ENCODE measurements around the gene NLRX1. TPM values are rescaled to one million over a fixed set of nuclear protein-coding genes. Genes with fewer than 3 reads are reported as not detected.

NLRX1 gene
- total and polyA plus RNA-seq, 3 experiments from 2014 or later = 11.3 to 16.7 (median 16.1) TPM

GRCh38 chr11:119148720-119149017 lies 19.9 kb upstream of the NLRX1 start:
- H3K9me3 ChIP-seq (ENCODE audit: low read length) = no peaks in the 10 kb centered on the region
- CTCF ChIA-PET = interaction anchor here (1.0 to 1.5 kb wide), 2 partner anchors 9 to 21 kb away, joined by 3 to 5 read pairs; no protein-coding TSS in a partner anchor
- no peaks in the 10 kb centered on the region for H3K36me3 ChIP-seq (ENCODE audit: insufficient read depth, low read length)
- H3K4me1 ChIP-seq (ENCODE audit: insufficient read depth, low read length) = peaks cover 6% of the 10 kb centered on the region
- Mint-ChIP-seq H3K9me3 (no peaks in the 10 kb centered on the region), H3K4me1 (peaks cover 9 to 20% (median 13%) of the 10 kb centered on the region in 3 donors), H3K27ac (peak overlapping the region in 2 of 8 donors; percentile 17 to 43), H3K36me3 (no peaks in the 10 kb centered on the region), H3K4me3 (peak overlapping the region; percentile 11 to 90 (median 76)), H3K27me3 (peaks cover 32 to 53% of the 10 kb centered on the region in 2 donors)
- peaks cover 27% of the 10 kb centered on the region for H3K27me3 ChIP-seq (ENCODE audit: insufficient read depth, low read length, poor library complexity, severe bottlenecking)
- peak overlapping the region; percentile 46 for H3K4me3 ChIP-seq (ENCODE audit: low read length)
- POLR2A ChIA-PET = interaction anchor here (0.6 kb wide), 1 partner anchor 52 kb away, joined by 3 read pairs; no protein-coding TSS in a partner anchor
- no peak overlapping the region for H3K27ac ChIP-seq (ENCODE audit: low read depth, low read length)
- DNase-seq = no peak

- H3K27ac ChIP-seq (ENCODE audit: low read depth, low read length) = no peak within 1 kb of the TSS
- H3K4me3 ChIP-seq (ENCODE audit: low read length) = peak within 1 kb of the TSS; percentile 46
- no peaks in the 10 kb centered on the region for H3K9me3 ChIP-seq (ENCODE audit: low read length)
- Mint-ChIP-seq H3K36me3 (no peaks in the 10 kb centered on the region), H3K27me3 (peaks cover 30 to 55% of the 10 kb centered on the region in 2 donors), H3K4me3 (peak within 1 kb of the TSS; percentile 14 to 90 (median 76)), H3K27ac (peak within 1 kb of the TSS in 3 of 8 donors; percentile 0 to 43 (median 17)), H3K9me3 (no peaks in the 10 kb centered on the region), H3K4me1 (peaks cover 9 to 20% (median 13%) of the 10 kb centered on the region in 3 donors)
- H3K4me1 ChIP-seq (ENCODE audit: insufficient read depth, low read length) = peaks cover 6% of the 10 kb centered on the region
- peaks cover 25% of the 10 kb centered on the region for H3K27me3 ChIP-seq (ENCODE audit: insufficient read depth, low read length, poor library complexity, severe bottlenecking)
- peak in 2 of 5 donors; percentile 14 to 15 for DNase-seq
- ChIA-PET CTCF (interaction anchor here (1.0 to 1.5 kb wide), 2 partner anchors 8 to 20 kb away, joined by 3 to 5 read pairs; no protein-coding TSS in a partner anchor), POLR2A (interaction anchor here (0.6 kb wide), 1 partner anchor 52 kb away, joined by 3 read pairs; no protein-coding TSS in a partner anchor)
- no peaks in the 10 kb centered on the region for H3K36me3 ChIP-seq (ENCODE audit: insufficient read depth, low read length)
These were observed 19.3 kb upstream of the NLRX1 start, which contains the start of gene ABCG4 for GRCh38 chr11:119149018-119149785. Gene ABCG4, plus strand, starts transcription at chr11:119149052. Its CDS starts 914 bp downstream, at chr11:119149966.

DNA sequence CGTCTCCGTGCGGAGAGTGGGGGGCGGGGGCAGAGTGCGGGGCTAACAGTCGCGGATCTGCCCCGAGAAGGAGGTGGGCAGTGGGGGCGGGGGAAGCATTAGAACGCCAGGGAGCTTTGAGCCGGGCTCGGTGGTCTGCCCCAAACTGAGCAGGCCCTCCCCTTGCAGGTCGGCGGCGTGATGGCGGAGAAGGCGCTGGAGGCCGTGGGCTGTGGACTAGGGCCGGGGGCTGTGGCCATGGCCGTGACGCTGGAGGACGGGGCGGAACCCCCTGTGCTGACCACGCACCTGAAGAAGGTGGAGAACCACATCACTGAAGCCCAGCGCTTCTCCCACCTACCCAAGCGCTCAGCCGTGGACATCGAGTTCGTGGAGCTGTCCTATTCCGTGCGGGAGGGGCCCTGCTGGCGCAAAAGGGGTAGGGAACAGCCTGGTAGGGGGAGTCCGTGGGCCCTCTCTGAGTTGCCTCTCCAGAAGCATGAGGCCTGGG lies 18.7 kb upstream of the NLRX1 start:
- POLR2A ChIA-PET = no interaction called here
- DNase-seq = no peak
- no peaks in the 10 kb centered on the region for H3K9me3 ChIP-seq (ENCODE audit: low read length)
- CTCF ChIA-PET = no interaction called here
- H3K4me3 ChIP-seq (ENCODE audit: low read length) = no peak overlapping the region
- H3K27ac ChIP-seq (ENCODE audit: low read depth, low read length) = no peak overlapping the region
- Mint-ChIP-seq H3K27ac (no peak overlapping the region), H3K9me3 (no peaks in the 10 kb centered on the region), H3K4me1 (peaks cover 9 to 20% (median 13%) of the 10 kb centered on the region in 3 donors), H3K36me3 (no peaks in the 10 kb centered on the region), H3K27me3 (peaks cover 24 to 53% of the 10 kb centered on the region in 2 donors), H3K4me3 (peak overlapping the region; percentile 34 to 67 (median 50))
- peaks cover 25% of the 10 kb centered on the region for H3K27me3 ChIP-seq (ENCODE audit: insufficient read depth, low read length, poor library complexity, severe bottlenecking)
- no peaks in the 10 kb centered on the region for H3K36me3 ChIP-seq (ENCODE audit: insufficient read depth, low read length)
- H3K4me1 ChIP-seq (ENCODE audit: insufficient read depth, low read length) = peaks cover 6% of the 10 kb centered on the region

DNA sequence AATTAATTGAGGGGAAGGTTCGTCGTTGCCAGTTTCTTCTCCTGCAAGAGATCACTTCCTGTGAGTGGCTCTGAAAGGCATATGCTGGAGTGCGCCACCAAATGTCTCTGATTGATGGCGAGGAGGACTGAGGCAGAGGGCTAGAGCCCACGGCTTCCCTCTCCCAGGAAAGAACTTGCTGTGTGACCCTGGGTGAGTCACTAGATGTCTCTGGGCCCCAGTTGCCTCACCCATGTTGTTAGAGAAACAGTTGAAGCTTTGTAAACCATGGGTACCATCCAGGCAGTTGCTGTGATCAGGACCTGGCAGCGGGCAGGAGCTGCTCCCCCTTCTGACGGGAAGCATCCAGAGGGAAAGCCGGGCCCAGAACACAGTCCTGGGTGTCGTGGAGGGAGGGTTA lies 16.5 kb upstream of the NLRX1 start:
- Mint-ChIP-seq H3K36me3 (no peaks in the 10 kb centered on the region), H3K27ac (no peak overlapping the region), H3K4me3 (no peak overlapping the region), H3K27me3 (peaks cover 23 to 41% of the 10 kb centered on the region in 2 donors), H3K9me3 (no peaks in the 10 kb centered on the region), H3K4me1 (peaks cover 9 to 20% (median 13%) of the 10 kb centered on the region in 3 donors)
- no peak for DNase-seq
- Histone ChIP-seq H3K4me1 (ENCODE audit: insufficient read depth, low read length) (peaks cover 6% of the 10 kb centered on the region), H3K36me3 (ENCODE audit: insufficient read depth, low read length) (no peaks in the 10 kb centered on the region), H3K4me3 (ENCODE audit: low read length) (no peak overlapping the region), H3K27me3 (ENCODE audit: insufficient read depth, low read length, poor library complexity, severe bottlenecking) (peaks cover 25% of the 10 kb centered on the region), H3K27ac (ENCODE audit: low read depth, low read length) (no peak overlapping the region), H3K9me3 (ENCODE audit: low read length) (no peaks in the 10 kb centered on the region)
- POLR2A ChIA-PET = no interaction called here
- CTCF ChIA-PET = interaction anchor here (1.1 kb wide), 1 partner anchor 17 kb away, joined by 6 read pairs; no protein-coding TSS in a partner anchor

- ChIA-PET CTCF (interaction anchor here (1.1 to 1.3 kb wide), 2 partner anchors 16 to 50 kb away, joined by 3 to 6 read pairs; no protein-coding TSS in a partner anchor), POLR2A (no interaction called here)
- Histone ChIP-seq H3K27me3 (ENCODE audit: insufficient read depth, low read length, poor library complexity, severe bottlenecking) (peaks cover 21% of the 10 kb centered on the region), H3K4me3 (ENCODE audit: low read length) (no peak overlapping the region), H3K27ac (ENCODE audit: low read depth, low read length) (no peak overlapping the region), H3K4me1 (ENCODE audit: insufficient read depth, low read length) (peaks cover 6% of the 10 kb centered on the region), H3K36me3 (ENCODE audit: insufficient read depth, low read length) (no peaks in the 10 kb centered on the region), H3K9me3 (ENCODE audit: low read length) (no peaks in the 10 kb centered on the region)
- Mint-ChIP-seq H3K4me3 (no peak overlapping the region), H3K9me3 (no peaks in the 10 kb centered on the region), H3K27me3 (peaks cover 19 to 36% of the 10 kb centered on the region in 2 donors), H3K4me1 (peaks cover 8 to 19% (median 11%) of the 10 kb centered on the region in 3 donors), H3K36me3 (no peaks in the 10 kb centered on the region), H3K27ac (no peak overlapping the region)
- no peak for DNase-seq
These were observed 15.9 kb upstream of the NLRX1 start for GRCh38 chr11:119152604-119153003.

GRCh38 chr11:119153049-119153818 lies 15.3 kb upstream of the NLRX1 start:
- H3K36me3 Mint-ChIP-seq = no peaks in the 10 kb centered on the region

DNA sequence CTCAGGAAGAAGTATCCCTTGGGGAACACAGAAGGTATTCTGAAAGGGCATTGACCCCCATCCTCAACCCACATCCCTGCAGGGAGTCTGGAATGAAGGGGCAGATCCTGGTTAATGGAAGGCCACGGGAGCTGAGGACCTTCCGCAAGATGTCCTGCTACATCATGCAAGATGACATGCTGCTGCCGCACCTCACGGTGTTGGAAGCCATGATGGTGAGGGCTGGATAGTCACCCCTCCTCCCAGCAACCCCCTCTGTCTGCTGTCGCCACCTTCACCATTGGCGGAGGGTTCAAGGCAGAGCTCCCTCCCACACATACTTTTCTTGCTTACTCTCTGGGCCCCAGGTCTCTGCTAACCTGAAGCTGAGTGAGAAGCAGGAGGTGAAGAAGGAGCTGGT lies 14.3 kb upstream of the NLRX1 start:
- no peak overlapping the region for H3K4me3 ChIP-seq (ENCODE audit: low read length)
- Mint-ChIP-seq H3K4me1 (peaks cover 0 to 6% (median 0%) of the 10 kb centered on the region in 3 donors), H3K9me3 (peaks cover 0 to 2% (median 0%) of the 10 kb centered on the region in 5 donors), H3K27me3 (peaks cover 15 to 24% of the 10 kb centered on the region in 2 donors), H3K36me3 (no peaks in the 10 kb centered on the region), H3K4me3 (no peak overlapping the region), H3K27ac (no peak overlapping the region)
- CTCF ChIA-PET = no interaction called here
- POLR2A ChIA-PET = no interaction called here
- H3K9me3 ChIP-seq (ENCODE audit: low read length) = no peaks in the 10 kb centered on the region
- H3K36me3 ChIP-seq (ENCODE audit: insufficient read depth, low read length) = no peaks in the 10 kb centered on the region
- H3K4me1 ChIP-seq (ENCODE audit: insufficient read depth, low read length) = no peaks in the 10 kb centered on the region
- peaks cover 10% of the 10 kb centered on the region for H3K27me3 ChIP-seq (ENCODE audit: insufficient read depth, low read length, poor library complexity, severe bottlenecking)
- no peak for DNase-seq
- H3K27ac ChIP-seq (ENCODE audit: low read depth, low read length) = no peak overlapping the region

More at GRCh38 chr11:119153049-119153818, 15.3 kb upstream of the NLRX1 start:
- no peak overlapping the region for H3K27ac ChIP-seq (ENCODE audit: low read depth, low read length)
- H3K4me3 ChIP-seq (ENCODE audit: low read length) = no peak overlapping the region
- CTCF ChIA-PET = interaction anchor here (1.1 to 1.3 kb wide), 2 partner anchors 16 to 51 kb away, joined by 3 to 6 read pairs; no protein-coding TSS in a partner anchor
- H3K4me3 Mint-ChIP-seq = no peak overlapping the region
- DNase-seq = no peak
- peak overlapping the region in 1 of 8 donors; percentile 80 for H3K27ac Mint-ChIP-seq
- no peaks in the 10 kb centered on the region for H3K9me3 ChIP-seq (ENCODE audit: low read length)
- peaks cover 3 to 13% (median 5%) of the 10 kb centered on the region in 3 donors for H3K4me1 Mint-ChIP-seq
- no peaks in the 10 kb centered on the region for H3K36me3 ChIP-seq (ENCODE audit: insufficient read depth, low read length)
- peaks cover 15% of the 10 kb centered on the region for H3K27me3 ChIP-seq (ENCODE audit: insufficient read depth, low read length, poor library complexity, severe bottlenecking)
- H3K4me1 ChIP-seq (ENCODE audit: insufficient read depth, low read length) = peaks cover 6% of the 10 kb centered on the region
- POLR2A ChIA-PET = no interaction called here
- H3K27me3 Mint-ChIP-seq = peaks cover 15 to 29% of the 10 kb centered on the region in 2 donors
- no peaks in the 10 kb centered on the region for H3K9me3 Mint-ChIP-seq

Measured in CD8-positive, alpha-beta memory T cell (primary cell).